Stomach smooth muscle (tissue), 2 donors: Measurements from ENCODE around the gene EEF1A2.

Experiments used
- H3K27ac ChIP-seq: one replicate; pipeline ENCODE4 v1.7.0; 2013; ENCODE audit warnings: mild to moderate bottlenecking, low read length, inconsistent platforms
- H3K27me3 ChIP-seq, 2 donors: one replicate each; pipeline ENCODE4 v1.7.0; 2013; ENCODE audit warnings: low read length in 2 of 2; ENCODE audit not compliant: insufficient read depth in 2 of 2, control insufficient read depth in 1 of 2
- H3K36me3 ChIP-seq, 2 donors: one replicate each; pipeline ENCODE4 v1.7.0; 2013; ENCODE audit warnings: low read length in 2 of 2; ENCODE audit not compliant: control insufficient read depth in 2 of 2, insufficient read depth in 2 of 2
- H3K4me1 ChIP-seq: one replicate; pipeline ENCODE4 v1.7.0; 2013; ENCODE audit warnings: low read length; ENCODE audit not compliant: control insufficient read depth, insufficient read depth
- H3K4me3 ChIP-seq, 2 donors: one replicate each; pipeline ENCODE4 v1.7.0; 2013; ENCODE audit warnings: low read length in 2 of 2
- H3K9ac ChIP-seq, 2 donors: one replicate each; pipeline ENCODE4 v1.7.0; 2013; ENCODE audit warnings: low read length in 2 of 2, mild to moderate bottlenecking in 1 of 2
- H3K9me3 ChIP-seq, 2 donors: one replicate each; pipeline ENCODE4 v1.7.0; 2013; ENCODE audit warnings: low read length in 2 of 2; ENCODE audit not compliant: control insufficient read depth in 2 of 2
- donor health status: healthy.
- donor health status: Pancreatic carcinoma.

Gene EEF1A2

GRCh38 chr20:63455568-63455859 is 43.4 kb downstream of the EEF1A2 start:
- Histone ChIP-seq H3K4me1 (peaks cover 8% of the 10 kb centered on the region), H3K27me3 (peaks cover 40 to 52% of the 10 kb centered on the region in 2 donors), H3K27ac (no peak overlapping the region), H3K9me3 (no peaks in the 10 kb centered on the region), H3K9ac (no peak overlapping the region), H3K4me3 (no peak overlapping the region), H3K36me3 (no peaks in the 10 kb centered on the region)

- H3K36me3 ChIP-seq = no peaks in the 10 kb centered on the region
- no peak overlapping the region for H3K4me3 ChIP-seq
- peaks cover 8% of the 10 kb centered on the region for H3K4me1 ChIP-seq
- no peak overlapping the region for H3K27ac ChIP-seq
- H3K27me3 ChIP-seq = peaks cover 35 to 52% of the 10 kb centered on the region in 2 donors
- H3K9ac ChIP-seq = no peak overlapping the region
- no peaks in the 10 kb centered on the region for H3K9me3 ChIP-seq
Observed at GRCh38 chr20:63454731-63455567, 43.9 kb downstream of the EEF1A2 start.

- Histone ChIP-seq H3K27me3 (peaks cover 49 to 60% of the 10 kb centered on the region in 2 donors), H3K27ac (no peak overlapping the region), H3K4me3 (no peak overlapping the region), H3K36me3 (no peaks in the 10 kb centered on the region), H3K4me1 (peaks cover 8% of the 10 kb centered on the region), H3K9ac (no peak overlapping the region), H3K9me3 (no peaks in the 10 kb centered on the region)
Observed at GRCh38 chr20:63452821-63453523, 45.9 kb downstream of the EEF1A2 start.

- peaks cover 7% of the 10 kb centered on the region for H3K4me1 ChIP-seq
- no peaks in the 10 kb centered on the region for H3K9me3 ChIP-seq
- H3K9ac ChIP-seq = no peak overlapping the region
- H3K27me3 ChIP-seq = peaks cover 47 to 60% of the 10 kb centered on the region in 2 donors
- H3K27ac ChIP-seq = no peak overlapping the region
- no peak overlapping the region for H3K4me3 ChIP-seq
- H3K36me3 ChIP-seq = no peaks in the 10 kb centered on the region
Observed at GRCh38 chr20:63452341-63452740, 46.5 kb downstream of the EEF1A2 start.

- no peaks in the 10 kb centered on the region for H3K9me3 ChIP-seq
- H3K27ac ChIP-seq = no peak overlapping the region
- peaks cover 48 to 63% of the 10 kb centered on the region in 2 donors for H3K27me3 ChIP-seq
- no peak overlapping the region for H3K9ac ChIP-seq
- H3K36me3 ChIP-seq = no peaks in the 10 kb centered on the region
- peaks cover 4% of the 10 kb centered on the region for H3K4me1 ChIP-seq
- H3K4me3 ChIP-seq = no peak overlapping the region
Observed at GRCh38 chr20:63451821-63452220, 47.1 kb downstream of the EEF1A2 start.

- no peaks in the 10 kb centered on the region for H3K36me3 ChIP-seq
- peaks cover 46 to 54% of the 10 kb centered on the region in 2 donors for H3K27me3 ChIP-seq
- H3K27ac ChIP-seq = no peak overlapping the region
- no peaks in the 10 kb centered on the region for H3K9me3 ChIP-seq
- peaks cover 4% of the 10 kb centered on the region for H3K4me1 ChIP-seq
- no peak overlapping the region for H3K9ac ChIP-seq
- no peak overlapping the region for H3K4me3 ChIP-seq
Observed at GRCh38 chr20:63449796-63450730, 48.8 kb downstream of the EEF1A2 start.

GRCh38 chr20:63449025-63449424 is 49.9 kb downstream of the EEF1A2 start:
- Histone ChIP-seq H3K4me1 (peaks cover 4% of the 10 kb centered on the region), H3K36me3 (no peaks in the 10 kb centered on the region), H3K4me3 (no peak overlapping the region), H3K27me3 (peaks cover 37 to 44% of the 10 kb centered on the region in 2 donors), H3K9me3 (no peaks in the 10 kb centered on the region), H3K27ac (no peak overlapping the region), H3K9ac (no peak overlapping the region)

- H3K4me1 ChIP-seq = no peaks in the 10 kb centered on the region
- no peak overlapping the region for H3K27ac ChIP-seq
- H3K27me3 ChIP-seq = peaks cover 31 to 37% of the 10 kb centered on the region in 2 donors
- no peaks in the 10 kb centered on the region for H3K36me3 ChIP-seq
- no peaks in the 10 kb centered on the region for H3K9me3 ChIP-seq
- no peak overlapping the region for H3K9ac ChIP-seq
- H3K4me3 ChIP-seq = no peak overlapping the region
Observed at GRCh38 chr20:63448031-63448430, 50.9 kb downstream of the EEF1A2 start.

GRCh38 chr20:63447320-63447719 is 51.6 kb downstream of the EEF1A2 start:
- Histone ChIP-seq H3K36me3 (no peaks in the 10 kb centered on the region), H3K9me3 (no peaks in the 10 kb centered on the region), H3K27me3 (peaks cover 28 to 30% of the 10 kb centered on the region in 2 donors), H3K27ac (no peak overlapping the region), H3K4me3 (no peak overlapping the region), H3K9ac (no peak overlapping the region), H3K4me1 (no peaks in the 10 kb centered on the region)

GRCh38 chr20:63446216-63447024 is 52.5 kb downstream of the EEF1A2 start:
- Histone ChIP-seq H3K4me1 (no peaks in the 10 kb centered on the region), H3K9me3 (no peaks in the 10 kb centered on the region), H3K36me3 (no peaks in the 10 kb centered on the region), H3K4me3 (no peak overlapping the region), H3K27ac (no peak overlapping the region), H3K9ac (no peak overlapping the region), H3K27me3 (peaks cover 25 to 26% of the 10 kb centered on the region in 2 donors)
